Erythroblast (primary cell): Measurements from ENCODE around the gene CAMKMT.

Source experiments
- GATA1 ChIP-seq: IDR thresholded peaks from 2 replicates; pipeline ENCODE4 v1.6.1; 2011; ENCODE audit warnings: low read depth, mild to moderate bottlenecking, control low read depth, low read length, moderate library complexity
- POLR2A ChIP-seq: IDR thresholded peaks from 2 replicates; pipeline ENCODE4 v1.6.1; 2011; ENCODE audit warnings: mild to moderate bottlenecking, low read length

DNA sequence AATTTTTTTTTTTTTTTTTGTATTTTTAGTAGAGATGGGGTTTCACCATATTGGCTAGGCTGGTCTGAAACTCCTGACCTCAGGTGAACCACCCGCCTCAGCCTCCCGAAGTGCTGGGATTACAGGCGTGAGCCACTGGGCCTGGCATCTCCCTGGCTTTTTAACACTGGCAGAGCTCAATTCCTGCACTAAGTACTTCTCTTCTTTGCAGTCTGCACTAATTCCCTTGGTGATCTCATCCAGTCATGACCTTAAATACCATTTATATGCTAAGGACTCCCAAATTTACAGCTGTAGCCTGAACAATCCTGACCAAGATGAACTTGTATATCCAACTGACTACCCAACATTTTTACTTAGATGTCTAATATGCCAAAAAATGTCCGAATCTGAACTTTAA, 10.7 kb upstream of the CAMKMT start:
- TF ChIP-seq POLR2A (no peak), GATA1 (no peak)
